ENCODE measurements around the gene NOSTRIN.
"Not testable (repeated sequence)": the region's sequence is repeated elsewhere in the genome, so short reads cannot be mapped to it uniquely, and the experiment has no call there.

The NOSTRIN gene

GRCh38 chr2:168801961-168802858 lies at the start of gene NOSTRIN:
NOSTRIN (plus strand) TSS chr2:168802637; CDS start chr2:168802647, 10 bp downstream.
- DNase-seq (ENCODE audit: low spot score), result peak; percentile 86

DNA sequence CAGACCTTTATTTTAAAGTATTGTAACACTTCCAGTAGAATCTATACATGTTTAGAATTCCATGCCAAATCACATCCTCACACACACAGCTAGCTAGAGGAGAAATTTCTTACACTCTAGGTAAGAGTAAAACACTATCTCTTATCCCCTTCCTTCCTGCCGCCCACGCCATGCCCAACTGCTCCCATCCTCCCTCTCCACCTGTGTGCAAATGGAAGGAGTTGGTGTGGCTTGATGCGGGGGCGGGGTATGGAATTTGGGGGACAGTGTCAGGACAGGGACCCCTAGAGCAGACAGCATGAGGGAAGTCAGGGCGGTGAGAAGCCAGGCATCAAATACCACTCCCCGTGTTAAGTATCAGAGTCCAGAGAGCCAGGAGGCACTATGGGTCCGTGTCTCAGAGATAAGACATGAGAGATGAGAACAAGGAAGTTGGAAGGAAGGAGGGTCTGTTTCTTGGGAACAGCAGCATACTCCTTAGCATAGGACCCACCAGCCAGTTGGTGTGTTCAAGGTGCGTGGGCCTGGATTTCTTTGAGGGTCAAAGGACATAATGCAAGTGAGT lies 48.6 kb upstream of the NOSTRIN start:
- no peak for DNase-seq (ENCODE audit: low spot score)

DNA sequence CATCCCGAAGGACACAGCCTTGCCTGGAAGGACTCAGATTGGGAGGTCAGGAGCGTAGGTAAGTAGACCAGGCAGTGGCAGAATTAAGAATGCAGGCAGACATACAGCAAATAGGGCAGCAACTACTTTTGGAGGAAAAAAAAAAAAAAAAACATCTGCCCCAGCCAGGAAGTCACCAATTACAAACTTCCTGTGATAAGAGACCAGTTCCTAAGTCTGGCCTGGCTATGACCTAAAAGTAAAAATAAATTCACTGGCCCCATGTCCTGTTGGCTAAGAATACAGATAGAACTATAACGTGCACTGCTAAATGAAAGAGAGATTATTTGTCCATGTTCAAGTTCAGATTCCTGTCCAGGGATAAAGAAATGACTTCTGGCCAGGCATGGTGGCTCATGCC lies 45.2 kb upstream of the NOSTRIN start:
- no peak for DNase-seq (ENCODE audit: low spot score)

DNA sequence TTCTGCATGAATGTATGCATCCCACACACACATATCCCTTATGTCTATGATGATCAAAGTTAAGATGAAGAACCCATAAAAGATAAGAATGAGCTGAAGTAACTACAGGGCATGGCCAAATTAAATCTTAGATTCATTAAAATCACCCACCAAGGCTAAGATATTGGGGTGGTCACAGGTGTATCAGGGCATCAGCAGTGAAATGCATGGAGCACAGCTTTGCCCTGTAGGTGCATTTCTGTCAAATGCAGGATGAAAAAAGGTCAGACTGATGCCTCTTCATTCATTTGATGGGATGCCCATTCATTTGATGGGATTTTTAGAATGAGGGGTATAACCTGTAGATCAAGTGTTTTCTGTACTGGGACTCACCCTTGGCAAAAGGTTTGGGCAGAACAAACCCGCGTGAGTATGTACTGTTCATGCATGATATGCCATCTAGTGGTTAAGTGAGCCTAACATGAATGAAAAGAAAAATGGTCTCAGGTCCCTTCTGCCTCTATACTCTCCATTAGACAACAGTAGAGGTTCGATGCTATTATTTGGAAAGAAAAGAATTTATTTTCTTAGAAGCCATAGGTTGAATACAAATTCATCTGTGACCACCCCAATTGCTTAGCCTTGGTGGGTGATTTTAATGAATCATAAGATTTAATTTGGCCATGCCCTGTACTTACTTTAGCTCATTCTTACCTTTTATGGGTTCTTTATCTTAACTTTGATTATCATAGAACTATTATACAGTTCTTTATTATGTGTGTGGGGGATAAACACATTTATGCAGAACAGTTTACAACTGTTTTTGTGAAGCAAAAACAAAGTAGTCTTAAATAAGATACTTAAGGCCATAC lies 43.2 kb upstream of the NOSTRIN start:
- no peak for DNase-seq (ENCODE audit: low spot score)

GRCh38 chr2:168765401-168765800 lies 37.0 kb upstream of the NOSTRIN start:
- no peak for DNase-seq (ENCODE audit: low spot score)

DNA sequence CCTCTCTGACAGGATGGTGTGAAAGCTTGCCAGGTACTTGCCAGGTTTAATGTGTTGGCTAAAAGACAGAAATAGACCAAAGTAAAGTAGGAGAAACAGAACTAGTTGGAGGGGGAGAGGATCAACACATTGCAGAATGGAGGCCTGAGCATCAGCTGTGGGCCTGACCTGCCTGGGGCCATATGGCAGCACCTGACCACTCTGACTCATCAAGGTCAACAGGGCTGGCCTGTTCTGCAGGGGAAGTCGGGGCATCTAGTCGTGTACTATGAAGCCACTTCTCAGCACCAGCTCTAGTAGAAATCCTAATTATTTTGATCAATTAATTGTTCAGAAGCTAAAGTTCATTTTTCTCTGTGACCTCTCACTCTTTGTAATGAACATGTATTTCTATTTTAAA lies 35.8 kb upstream of the NOSTRIN start:
- DNase-seq (ENCODE audit: low spot score), result no peak

DNA sequence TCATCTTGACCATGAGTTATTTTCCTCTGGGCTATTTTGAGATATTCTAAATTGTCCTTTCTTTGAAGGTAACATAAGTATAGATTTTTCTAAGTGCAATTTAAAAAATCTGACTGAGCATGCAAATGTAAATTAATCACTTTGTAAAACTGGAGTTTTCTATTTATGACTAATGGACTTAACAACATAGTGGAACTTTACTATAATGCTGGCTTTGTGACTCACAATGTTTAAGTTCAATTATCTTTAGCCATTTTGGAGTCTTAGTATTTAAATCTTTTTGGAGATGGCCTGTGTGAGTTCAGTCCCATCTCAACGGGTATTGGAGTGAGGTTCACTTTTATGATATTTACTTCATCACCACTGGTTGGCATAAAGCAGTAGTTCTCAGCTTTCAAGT lies 35.2 kb upstream of the NOSTRIN start:
- no peak for DNase-seq (ENCODE audit: low spot score)

- DNase-seq (ENCODE audit: low spot score), result not testable (repeated sequence)
Observed at GRCh38 chr2:168768357-168768756, 34.1 kb upstream of the NOSTRIN start.

DNA sequence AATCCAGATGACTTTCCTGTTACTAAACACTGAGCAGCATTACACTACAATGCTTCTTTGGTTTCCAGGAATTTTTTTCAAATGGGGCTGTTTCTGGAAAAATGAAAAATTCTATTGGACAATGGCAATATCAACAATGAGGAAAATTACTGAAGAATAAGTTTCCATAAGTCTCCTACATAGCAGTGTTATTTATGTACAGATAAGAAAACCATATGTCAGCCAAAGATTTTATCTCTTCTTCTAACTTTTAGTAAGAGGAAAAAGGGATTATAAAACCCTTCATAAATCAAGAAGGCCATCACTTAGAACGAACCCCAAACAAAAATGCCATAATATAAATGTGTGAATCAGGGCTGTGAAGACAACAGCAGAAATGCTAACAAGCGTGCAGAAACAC lies 31.6 kb upstream of the NOSTRIN start:
- no peak for DNase-seq (ENCODE audit: low spot score)

- DNase-seq (ENCODE audit: low spot score), result no peak
Observed at GRCh38 chr2:168772704-168773103, 29.7 kb upstream of the NOSTRIN start.

DNA sequence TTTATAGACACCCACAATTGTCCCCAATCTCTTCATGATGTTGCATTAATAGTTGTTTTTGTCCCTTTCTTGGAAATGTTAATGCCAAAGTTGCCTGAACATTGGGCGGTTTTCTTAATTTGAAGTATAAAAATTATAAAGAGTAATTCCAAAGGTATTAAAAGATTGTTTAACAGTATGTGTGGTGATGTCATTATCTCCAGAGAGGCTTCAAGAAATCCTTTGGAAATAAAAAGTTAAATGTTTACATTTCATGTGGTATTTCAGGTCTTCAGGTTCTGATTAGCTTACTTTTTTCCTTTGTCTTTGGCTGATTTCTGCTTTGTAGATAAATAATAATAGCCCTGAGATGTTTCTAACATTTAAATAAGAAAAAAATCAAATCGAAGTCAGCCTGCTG lies 29.3 kb upstream of the NOSTRIN start:
- DNase-seq (ENCODE audit: low spot score), result no peak

GRCh38 chr2:168773719-168774521 lies 28.5 kb upstream of the NOSTRIN start:
- DNase-seq (ENCODE audit: low spot score), result peak; percentile 48

GRCh38 chr2:168775837-168776236 lies 26.6 kb upstream of the NOSTRIN start:
- no peak for DNase-seq (ENCODE audit: low spot score)

DNA sequence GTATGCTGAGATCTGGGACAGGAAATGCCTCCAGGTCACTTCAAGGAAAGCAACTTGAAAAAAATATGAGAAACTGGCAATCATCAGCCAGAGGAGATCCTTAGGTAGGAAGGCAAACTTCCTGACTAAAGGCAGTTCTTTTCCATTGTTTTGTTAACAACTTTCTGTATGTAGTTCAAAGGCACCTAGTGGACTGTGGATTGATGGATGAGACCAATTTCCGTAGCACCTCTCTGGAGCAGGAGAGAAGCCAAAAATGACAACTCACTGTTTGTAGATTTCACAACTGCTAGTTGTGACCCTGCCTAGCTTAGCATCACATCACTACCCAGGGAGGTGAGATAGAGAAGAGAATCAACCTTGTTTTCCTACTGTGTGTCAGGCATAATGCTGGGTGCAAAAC lies 21.8 kb upstream of the NOSTRIN start:
- no peak for DNase-seq (ENCODE audit: low spot score)

GRCh38 chr2:168781191-168781817 lies 21.1 kb upstream of the NOSTRIN start:
- no peak for DNase-seq (ENCODE audit: low spot score)

DNA sequence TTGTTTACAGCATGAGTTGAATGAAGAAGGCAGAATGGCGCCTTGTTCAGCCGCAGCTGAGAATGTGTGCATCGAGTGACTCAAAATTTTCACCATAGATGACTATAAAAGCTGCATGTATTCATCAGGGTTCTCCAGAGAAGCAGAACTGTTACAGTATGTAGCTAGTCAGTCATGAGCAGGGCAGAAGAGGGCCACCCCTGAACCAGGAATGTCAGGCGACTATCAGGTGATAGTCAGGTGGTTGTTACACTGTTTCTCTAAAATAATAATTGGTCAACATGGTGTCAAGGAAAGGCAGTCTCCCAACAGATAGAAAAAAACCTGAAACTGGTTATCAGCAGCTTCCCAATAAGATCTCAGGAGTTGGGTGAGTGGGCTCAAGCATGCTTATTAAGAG lies 20.2 kb upstream of the NOSTRIN start:
- no peak for DNase-seq (ENCODE audit: low spot score)

GRCh38 chr2:168784993-168785392 lies 17.4 kb upstream of the NOSTRIN start:
- DNase-seq (ENCODE audit: low spot score), result no peak

DNA sequence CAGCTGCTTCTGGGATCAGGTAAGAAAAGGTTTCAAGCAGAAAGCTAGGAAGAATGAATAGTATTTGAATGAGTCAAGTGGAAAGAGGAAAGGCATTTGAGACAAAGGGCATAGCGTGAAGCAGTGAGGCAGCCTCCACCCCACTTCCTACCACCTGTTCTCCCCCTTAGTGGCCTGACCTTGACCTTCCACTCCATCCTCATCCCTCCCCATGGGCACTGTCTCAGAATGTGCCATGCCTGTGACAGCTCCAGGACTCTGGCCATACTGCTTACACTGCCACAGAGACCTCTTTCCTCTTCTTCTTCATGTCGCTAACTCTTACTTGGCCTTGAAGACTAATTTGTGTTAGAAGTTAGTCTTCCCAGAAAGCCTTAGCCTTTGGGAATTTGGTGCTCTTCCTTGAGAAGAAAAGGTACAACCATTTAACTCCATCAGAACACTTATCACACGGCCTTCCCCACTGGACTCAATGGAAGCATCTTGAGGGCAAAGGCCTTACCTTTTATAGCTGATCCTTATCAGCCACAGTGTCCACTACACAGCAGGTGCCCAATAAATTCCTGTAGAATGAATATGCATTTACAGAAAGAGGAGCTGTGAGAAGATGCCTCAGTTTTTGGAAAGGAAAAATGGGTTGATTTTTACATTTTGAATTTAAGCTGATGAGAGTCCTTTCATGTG lies 15.2 kb upstream of the NOSTRIN start:
- DNase-seq (ENCODE audit: low spot score), result no peak

DNA sequence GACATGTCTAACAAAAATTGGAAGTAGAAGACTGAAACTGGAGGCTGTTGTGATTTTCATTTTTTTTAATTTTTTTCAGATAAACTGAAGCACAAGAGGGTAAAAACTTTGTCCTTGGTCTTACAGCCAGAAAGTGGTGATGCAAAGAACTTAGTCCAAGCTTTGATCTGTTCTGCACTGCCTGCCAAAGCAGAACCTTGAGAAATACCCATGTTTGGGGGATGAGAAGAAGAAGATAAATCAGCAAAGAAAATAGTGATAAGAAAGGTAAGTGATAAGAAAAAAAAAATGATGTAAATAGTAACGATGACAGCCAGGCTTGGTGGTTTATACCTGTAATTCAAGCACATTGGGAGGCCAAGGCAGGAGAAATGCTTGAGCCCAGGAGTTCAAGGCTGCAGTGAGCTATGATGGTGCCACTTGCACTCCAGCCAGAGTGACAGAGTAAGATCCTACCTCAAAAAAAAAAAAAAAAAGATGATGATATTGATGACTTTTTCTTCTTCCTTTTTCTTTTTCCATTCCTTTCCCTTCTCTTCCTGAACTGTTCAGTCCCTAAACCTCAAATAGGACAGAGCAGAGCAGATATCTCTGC lies 14.6 kb upstream of the NOSTRIN start:
- no peak for DNase-seq (ENCODE audit: low spot score)

DNA sequence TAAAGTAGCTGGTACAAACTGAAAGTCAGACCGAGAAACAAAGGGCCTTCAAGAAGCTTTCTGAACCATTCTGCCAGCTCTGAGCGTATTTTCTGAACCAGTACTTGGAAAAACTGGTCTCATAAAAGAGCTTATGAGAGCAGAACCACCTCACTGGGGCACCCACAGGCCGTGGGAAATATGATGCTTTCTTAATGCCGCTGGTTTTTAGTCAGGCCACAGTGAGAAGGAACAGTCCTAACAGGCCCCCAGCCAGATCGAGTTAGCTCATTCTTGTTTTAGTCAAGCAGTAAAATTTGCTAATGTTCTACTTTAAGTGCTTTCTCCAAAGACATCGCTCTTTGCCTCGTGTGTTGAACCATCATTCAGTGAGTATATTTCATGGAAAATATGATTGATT lies 12.7 kb upstream of the NOSTRIN start:
- DNase-seq (ENCODE audit: low spot score), result no peak

All from LoVo (cell line).